Measurements from ENCODE around the gene NME3.

The NME3 gene

DNA sequence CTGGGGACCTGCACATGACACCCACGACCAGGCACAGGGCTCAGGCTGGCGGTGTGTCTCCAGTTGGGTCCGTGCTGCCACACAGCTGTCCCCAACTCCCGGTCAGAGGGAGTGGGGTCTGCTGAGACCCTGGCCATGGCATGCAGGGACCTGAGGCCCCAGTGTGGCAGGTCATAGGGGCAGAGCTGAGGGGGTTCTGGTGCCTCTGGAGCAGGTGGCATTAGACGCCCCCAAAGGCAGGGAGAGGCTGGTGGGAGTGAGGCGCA is 15.6 kb upstream of the NME3 start:
- no peak for DNase-seq (ENCODE audit: low read depth, low spot score)
- TF ChIP-seq CTCF (IDR thresholded peaks at IDR 0.05; ENCODE audit: low read depth, low read length), result no peak
- H3K4me3 ChIP-seq (ENCODE audit: low read depth, low read length), result no peak overlapping the region
- in situ Hi-C loops (cut with HindIII; ENCODE audit: low sequenced_read_pairs), result no loop called here

DNA sequence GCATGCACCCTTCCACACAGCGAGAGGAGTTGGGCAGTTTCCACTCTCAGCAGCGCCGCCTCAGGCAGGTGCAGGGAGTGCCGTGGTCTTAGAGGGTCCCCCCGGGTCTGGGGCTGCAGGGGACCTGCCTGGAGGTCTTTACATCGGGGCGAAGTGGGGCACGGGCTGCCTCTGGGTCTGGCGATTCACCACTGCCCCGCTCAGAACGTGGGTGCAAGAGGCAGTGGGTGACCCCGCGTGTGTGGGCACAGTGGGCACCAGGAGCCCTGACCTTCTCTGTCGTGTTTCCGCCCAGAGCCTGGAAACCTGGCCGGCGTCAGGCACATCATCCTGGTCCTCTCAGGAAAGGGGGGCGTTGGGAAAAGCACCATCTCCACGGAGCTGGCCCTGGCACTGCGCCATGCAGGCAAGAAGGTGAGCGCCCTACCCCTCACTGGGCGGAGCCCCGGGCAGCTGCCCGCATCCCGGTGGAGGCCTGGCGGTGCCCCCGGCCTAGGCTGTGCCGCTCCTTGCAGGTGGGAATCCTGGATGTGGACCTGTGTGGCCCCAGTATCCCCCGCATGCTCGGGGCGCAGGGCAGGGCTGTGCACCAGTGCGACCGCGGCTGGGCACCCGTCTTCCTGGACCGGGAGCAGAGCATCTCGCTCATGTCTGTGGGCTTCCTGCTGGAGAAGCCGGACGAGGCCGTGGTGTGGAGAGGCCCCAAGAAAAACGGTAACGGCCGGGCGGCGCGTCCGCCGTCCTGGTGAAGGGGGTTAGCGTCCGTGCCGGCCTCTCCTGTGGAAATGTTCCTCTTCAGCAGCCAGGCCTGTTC is 15.1 kb upstream of the NME3 start:
- in situ Hi-C loops (cut with HindIII; ENCODE audit: low sequenced_read_pairs), result no loop called here
- TF ChIP-seq CTCF (IDR thresholded peaks at IDR 0.05; ENCODE audit: low read depth, low read length), result no peak
- no peak for DNase-seq (ENCODE audit: low read depth, low spot score)
- H3K4me3 ChIP-seq (ENCODE audit: low read depth, low read length), result no peak overlapping the region

DNA sequence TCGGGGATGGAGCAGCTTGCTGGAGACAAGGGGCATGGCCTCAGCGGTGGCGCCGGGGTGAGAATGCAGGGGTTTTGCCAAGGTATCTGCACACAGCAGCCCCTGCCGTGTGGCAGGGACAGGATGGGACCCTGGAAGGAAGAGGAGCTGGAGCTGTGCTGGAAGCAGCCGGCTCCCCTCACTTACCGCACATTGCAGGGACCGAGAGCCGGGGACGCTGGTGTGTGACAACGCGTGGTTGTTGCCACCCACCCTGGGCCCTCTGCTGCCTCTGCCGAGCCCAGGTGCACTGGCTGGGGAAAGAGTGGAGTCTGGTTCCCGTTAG is 14.5 kb upstream of the NME3 start:
- H3K4me3 ChIP-seq (ENCODE audit: low read depth, low read length), result no peak overlapping the region
- no peak for TF ChIP-seq CTCF (IDR thresholded peaks at IDR 0.05; ENCODE audit: low read depth, low read length)
- DNase-seq (ENCODE audit: low read depth, low spot score), result no peak
- in situ Hi-C loops (cut with HindIII; ENCODE audit: low sequenced_read_pairs), result no loop called here

- no peak for TF ChIP-seq CTCF (IDR thresholded peaks at IDR 0.05; ENCODE audit: low read depth, low read length)
- no peak for DNase-seq (ENCODE audit: low read depth, low spot score)
- H3K4me3 ChIP-seq (ENCODE audit: low read depth, low read length), result no peak overlapping the region
- in situ Hi-C loops (cut with HindIII; ENCODE audit: low sequenced_read_pairs), result no loop called here
Measured at GRCh38 chr16:1784977-1785845, 13.9 kb upstream of the NME3 start.

DNA sequence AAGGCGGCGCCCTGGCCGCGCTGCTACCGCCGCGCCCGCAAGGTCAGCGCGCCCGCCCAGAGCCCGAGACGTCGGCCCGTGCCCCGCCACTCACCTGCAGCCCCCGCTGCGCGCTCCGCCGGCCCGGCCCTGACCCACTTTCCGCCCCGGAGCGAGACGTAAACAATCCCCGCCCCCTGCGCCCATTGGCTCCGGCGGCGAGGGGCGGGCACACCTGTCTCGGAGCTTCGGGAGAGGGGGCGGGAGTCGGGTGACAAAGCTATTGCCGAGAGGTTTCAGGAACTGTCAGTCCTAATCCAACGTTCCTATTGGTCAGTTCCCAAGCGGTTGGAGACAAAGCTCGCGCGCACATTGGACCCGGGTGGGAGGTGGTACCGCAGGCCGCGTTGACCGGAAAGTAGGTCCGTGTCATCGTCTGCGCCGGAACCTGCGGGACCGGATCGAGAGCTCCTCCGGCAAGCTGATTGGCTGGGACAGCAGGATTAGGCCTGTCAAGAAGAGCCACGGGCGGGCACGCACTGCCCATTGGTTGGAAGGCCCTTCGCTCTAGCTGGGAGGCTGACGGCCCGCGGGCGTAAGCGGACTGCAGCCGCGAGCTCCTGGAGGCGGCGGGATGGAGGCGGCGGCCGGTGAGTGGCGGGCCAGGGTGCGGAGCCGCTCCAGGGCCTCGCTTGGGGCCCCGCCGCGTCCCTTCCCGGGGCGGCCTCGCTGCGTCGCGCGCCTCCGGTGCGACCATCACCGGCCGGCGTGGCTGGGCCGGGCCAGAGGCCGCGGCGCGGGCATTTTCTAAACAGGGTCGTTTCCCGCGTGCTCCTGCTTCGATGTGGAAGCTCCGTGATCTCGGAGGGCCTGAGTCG is 11.3 kb upstream of the NME3 start, which contains the start of the genes NUBP2 and SPSB3:
Gene NUBP2 (plus strand): TSS at position 553 of the 857 bp plus-strand sequence. CDS start 61 bp downstream, at position 614.
Gene SPSB3 (minus strand): TSS at position 164 of the 857 bp plus-strand sequence. CDS start 1,088 bp downstream, outside the sequence.
- in situ Hi-C loops (cut with HindIII; ENCODE audit: low sequenced_read_pairs), result no loop called here
- DNase-seq (ENCODE audit: low read depth, low spot score), result peak; percentile 100
- H3K4me3 ChIP-seq (ENCODE audit: low read depth, low read length), result peak within 1 kb of the TSS; percentile 89
- TF ChIP-seq CTCF (IDR thresholded peaks at IDR 0.05; ENCODE audit: low read depth, low read length), result no peak

DNA sequence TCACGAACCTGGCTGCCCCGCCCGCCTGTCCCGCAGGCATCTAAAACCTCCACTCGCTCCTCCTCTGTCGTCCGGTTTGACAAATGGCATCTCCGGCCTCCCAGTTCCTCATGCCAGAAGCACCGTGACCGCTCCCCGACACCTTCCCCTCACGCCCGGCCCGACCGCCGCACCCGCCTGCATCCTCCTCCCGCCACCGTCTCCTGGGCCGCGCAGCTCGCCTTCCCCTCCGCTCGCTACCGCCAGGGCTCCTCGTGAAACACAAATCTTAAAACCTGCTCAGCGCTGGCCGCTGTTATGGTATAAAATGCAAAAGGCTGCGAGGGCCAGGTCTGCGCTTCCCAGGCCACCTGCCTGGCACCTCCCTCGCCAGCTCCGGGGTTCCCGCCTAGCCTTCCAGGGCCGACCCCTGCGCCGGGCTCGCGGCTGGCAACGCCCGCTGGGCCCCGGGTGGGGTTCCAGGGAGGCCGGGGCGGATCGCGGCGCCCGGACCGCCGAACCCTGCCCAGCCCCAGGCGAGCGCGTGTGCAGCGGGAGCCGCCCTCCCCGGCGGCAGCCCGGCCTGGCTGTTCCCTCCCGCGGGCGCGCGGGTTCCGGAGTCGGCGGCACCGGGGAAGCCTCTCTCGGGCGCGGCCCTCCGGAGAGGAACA is 10.5 kb upstream of the NME3 start:
- no peak for DNase-seq (ENCODE audit: low read depth, low spot score)
- TF ChIP-seq CTCF (IDR thresholded peaks at IDR 0.05; ENCODE audit: low read depth, low read length), result no peak
- H3K4me3 ChIP-seq (ENCODE audit: low read depth, low read length), result peak overlapping the region; percentile 71
- in situ Hi-C loops (cut with HindIII; ENCODE audit: low sequenced_read_pairs), result no loop called here
